Measurements from ENCODE around the gene CNN3.

CNN3 gene

GRCh38 chr1:94856004-94856403 is 70.9 kb downstream of the CNN3 start:
- no peak for DNase-seq (ENCODE audit: low read depth in 3 of 3)

DNA sequence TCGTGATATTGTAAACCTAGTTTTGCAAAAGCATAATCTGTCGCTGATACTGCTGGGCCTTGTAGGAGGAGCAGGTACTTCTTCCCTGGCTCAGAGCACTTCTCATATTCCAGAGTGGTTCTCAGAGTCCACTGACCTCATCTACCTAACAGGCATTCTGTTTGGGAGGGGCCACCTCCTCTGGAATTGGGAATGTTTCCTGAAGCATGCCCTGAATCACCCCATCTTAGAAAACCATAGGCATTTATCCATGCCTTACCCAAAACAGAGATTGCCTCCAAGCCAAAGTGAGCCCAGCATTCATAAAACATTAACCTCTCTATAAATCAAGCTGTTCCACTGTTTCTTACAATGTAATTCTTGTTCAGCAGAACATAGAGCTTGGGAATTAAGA is 71.6 kb downstream of the CNN3 start:
- no peak for DNase-seq (ENCODE audit: low read depth in 3 of 3)

DNA sequence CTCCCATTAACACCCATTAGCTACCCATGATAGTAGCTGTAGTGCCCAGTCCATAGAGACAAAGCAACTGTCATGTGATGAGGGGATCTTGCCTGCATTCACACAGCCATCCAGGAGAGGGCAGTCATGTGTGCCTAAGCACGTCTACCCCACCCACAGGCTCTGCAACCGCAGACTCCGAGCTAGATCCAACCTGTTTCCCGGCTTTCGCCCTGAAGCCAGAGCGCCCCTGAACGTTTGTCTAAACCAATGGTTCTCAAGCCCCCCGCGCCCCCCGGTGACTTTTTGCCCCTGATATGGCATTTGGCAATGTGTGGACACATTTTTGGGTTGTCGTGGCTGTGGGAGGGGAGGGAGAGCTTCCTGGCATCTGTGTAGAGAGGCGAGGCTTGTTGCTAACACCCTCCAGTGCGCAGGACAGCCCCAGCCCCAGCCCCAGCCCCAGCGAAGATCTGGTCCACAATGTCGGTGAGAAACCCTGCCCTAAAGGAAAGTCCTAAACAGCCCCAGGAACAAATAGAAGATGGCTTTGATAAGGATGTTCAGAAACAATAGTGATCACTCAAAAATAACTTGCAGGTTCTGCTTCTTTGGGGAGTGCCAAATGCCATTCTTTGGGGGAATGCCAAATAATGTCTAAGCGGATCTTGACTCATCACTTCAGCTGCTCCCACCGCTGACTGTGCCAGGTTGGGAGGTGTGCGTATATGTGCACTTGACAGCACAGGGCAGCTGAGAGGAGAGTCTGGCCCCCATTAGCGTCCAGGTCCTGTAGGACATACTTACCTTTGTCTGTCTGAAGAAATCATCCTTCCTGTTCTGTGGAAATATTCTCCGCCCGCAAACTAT is 72.2 kb downstream of the CNN3 start:
- peak; percentile 45 to 61 (median 52) for DNase-seq (ENCODE audit: low read depth in 3 of 3)

GRCh38 chr1:94852788-94853187 is 74.1 kb downstream of the CNN3 start:
- no peak for DNase-seq (ENCODE audit: low read depth in 3 of 3)

- no peak for DNase-seq (ENCODE audit: low read depth in 3 of 3)
Measured at GRCh38 chr1:94851571-94851970, 75.3 kb downstream of the CNN3 start.

All from stimulated activated CD4-positive, alpha-beta T cell treated with anti-CD3 and anti-CD28 coated beads, TNF-alpha, amount 100 ng/mL, for 4 hours (primary cell).